Liver (tissue), 9 donors: ENCODE data around the gene ZBTB38. TPM values are rescaled to one million over a fixed set of nuclear protein-coding genes. Genes with fewer than 3 reads are reported as not detected.

ENCODE experiments used
- DNase-seq: peaks from one replicate; pipeline ENCODE4 v3.0.0-alpha.2; 2017; ENCODE audit warnings: low spot score
- H3K27ac ChIP-seq, 2 donors: one replicate each; pipeline ENCODE4 v1.7.0; 2013; ENCODE audit warnings: inconsistent platforms in 2 of 2, low read length in 2 of 2, control low read depth in 1 of 2, low read depth in 1 of 2, mild to moderate bottlenecking in 1 of 2
- H3K27me3 ChIP-seq, 4 donors: one replicate each; pipeline versions ENCODE4 v1.6.1 to v1.7.0; 2013; ENCODE audit warnings: low read length in 3 of 4, inconsistent platforms in 1 of 4, mild to moderate bottlenecking in 1 of 4, moderate library complexity in 1 of 4; ENCODE audit not compliant: control insufficient read depth in 4 of 4, insufficient read depth in 4 of 4
- H3K36me3 ChIP-seq, 4 donors: one replicate each; pipeline versions ENCODE4 v1.6.1 to v1.7.0; 2013; ENCODE audit warnings: low read length in 3 of 4, mild to moderate bottlenecking in 3 of 4, low read depth in 1 of 4, moderate library complexity in 1 of 4; ENCODE audit not compliant: control insufficient read depth in 4 of 4, insufficient read depth in 3 of 4
- H3K4me1 ChIP-seq, 4 donors: one replicate each; pipeline versions ENCODE4 v1.6.1 to v1.7.0; 2013; ENCODE audit warnings: low read length in 3 of 4, mild to moderate bottlenecking in 3 of 4, moderate library complexity in 1 of 4; ENCODE audit not compliant: control insufficient read depth in 4 of 4, insufficient read depth in 4 of 4
- H3K4me3 ChIP-seq, 3 donors: one replicate each; pipeline versions ENCODE4 v1.6.1 to v1.7.0; 2013; ENCODE audit warnings: low read length in 3 of 3, control low read depth in 1 of 3, low read depth in 1 of 3, mild to moderate bottlenecking in 1 of 3
- H3K9ac ChIP-seq, 2 donors: one replicate each; pipeline ENCODE4 v1.7.0; 2013; ENCODE audit warnings: low read length in 2 of 2, mild to moderate bottlenecking in 2 of 2, moderate library complexity in 2 of 2, control low read depth in 1 of 2, low read depth in 1 of 2
- H3K9me3 ChIP-seq, 4 donors: one replicate each; pipeline versions ENCODE4 v1.6.1 to v1.7.0; 2013; ENCODE audit warnings: low read length in 3 of 4; ENCODE audit not compliant: control insufficient read depth in 4 of 4
- EGR1 ChIP-seq, 2 donors: IDR thresholded peaks; 2 replicates each; pipeline ENCODE4 v1.6.1; 2016 to 2018; ENCODE audit warnings: antibody characterized with exemption in 2 of 2, low read depth in 2 of 2
- FOXA1 ChIP-seq: IDR thresholded peaks from 2 replicates; pipeline ENCODE4 v1.6.1; 2016; ENCODE audit warnings: antibody characterized with exemption
- FOXA2 ChIP-seq: IDR thresholded peaks from 2 replicates; pipeline ENCODE4 v1.6.1; 2016; ENCODE audit warnings: antibody characterized with exemption
- GABPA ChIP-seq, 2 donors: IDR thresholded peaks in 1 of 2; conservative IDR thresholded peaks in 1 of 2; 2 replicates each; pipeline ENCODE4 v1.6.1; 2016; ENCODE audit warnings: antibody characterized with exemption in 2 of 2, mild to moderate bottlenecking in 1 of 2, moderate library complexity in 1 of 2
- HNF4A ChIP-seq, 2 donors: conservative IDR thresholded peaks; 2 replicates each; pipeline ENCODE4 v1.6.1; 2016; ENCODE audit warnings: antibody characterized with exemption in 2 of 2, mild to moderate bottlenecking in 2 of 2
- HNF4G ChIP-seq: IDR thresholded peaks from 2 replicates; pipeline ENCODE4 v1.6.1; 2016; ENCODE audit warnings: antibody characterized with exemption
- JUND ChIP-seq, 2 donors: IDR thresholded peaks; 2 replicates each; pipeline ENCODE4 v1.6.1; 2016; ENCODE audit warnings: antibody characterized with exemption in 2 of 2
- NR2F2 ChIP-seq: IDR thresholded peaks from 2 replicates; pipeline ENCODE4 v1.6.1; 2016; ENCODE audit warnings: antibody characterized with exemption
- RAD21 ChIP-seq, 2 donors: IDR thresholded peaks; 2 replicates each; pipeline ENCODE4 v1.6.1; 2016; ENCODE audit warnings: antibody characterized with exemption in 2 of 2, mild to moderate bottlenecking in 2 of 2
- SP1 ChIP-seq: IDR thresholded peaks from 2 replicates; pipeline ENCODE4 v1.6.1; 2018; ENCODE audit warnings: antibody characterized with exemption, mild to moderate bottlenecking
- TAF1 ChIP-seq: conservative IDR thresholded peaks from 2 replicates; pipeline ENCODE4 v1.6.1; 2016; ENCODE audit warnings: antibody characterized with exemption, mild to moderate bottlenecking
- WGBS: extraction: QIAGEN DNeasy Blood & Tissue Kit; methylation state at CpG from one replicate; pipeline ENCODE4 v1.1.7; 2013; 5-methylcytosine and 5-hydroxymethylcytosine counted together
- polyA plus RNA-seq, 2 donors: library from polyadenylated mRNA; stranded (reverse) in 1 of 2; unstranded in 1 of 2; fragments of 200-250 nt in 1 of 2; fragments of >200 nt in 1 of 2; fragmentation: Nextera tagmentation in 1 of 2; extraction: Ambion mirVana in 1 of 2; gene quantifications; one replicate each; pipeline versions ENCODE4 v1.2.1 to v1.2.3, GENCODE V29; 2013 to 2015
- total RNA-seq, 2 donors: library from RNA; depleted of rRNA; stranded (reverse); fragments of >200 nt; gene quantifications; one replicate each; pipeline ENCODE4 v1.2.3, GENCODE V29; 2014
- TF ChIP-seq, protein P1 (sequence below): IDR thresholded peaks from 2 replicates; pipeline ENCODE4 v1.6.1; 2016; ENCODE audit warnings: antibody characterized with exemption
- TF ChIP-seq, protein P2 (sequence below): IDR thresholded peaks from 2 replicates; pipeline ENCODE4 v1.6.1; 2016; ENCODE audit warnings: antibody characterized with exemption
- TF ChIP-seq, protein P3 (sequence below): IDR thresholded peaks from 2 replicates; pipeline ENCODE4 v1.6.1; 2016; ENCODE audit warnings: antibody characterized with exemption, mild to moderate bottlenecking
- TF ChIP-seq, protein P4 (sequence below): fragments of 150-350 bp; IDR thresholded peaks from 2 replicates; pipeline ENCODE4 v1.5.1; 2017; ENCODE audit warnings: improper control_type of control experiment, low read depth, low read length; ENCODE audit not compliant: missing input control
- donor health status: healthy.
- donor health status: healthy.
- donor health status: healthy.
- donor health status: healthy.
- donor health status: healthy.

ZBTB38 gene
- total and polyA plus RNA-seq, 4 donors = 9.5 to 57.3 (median 19.5) TPM

DNA sequence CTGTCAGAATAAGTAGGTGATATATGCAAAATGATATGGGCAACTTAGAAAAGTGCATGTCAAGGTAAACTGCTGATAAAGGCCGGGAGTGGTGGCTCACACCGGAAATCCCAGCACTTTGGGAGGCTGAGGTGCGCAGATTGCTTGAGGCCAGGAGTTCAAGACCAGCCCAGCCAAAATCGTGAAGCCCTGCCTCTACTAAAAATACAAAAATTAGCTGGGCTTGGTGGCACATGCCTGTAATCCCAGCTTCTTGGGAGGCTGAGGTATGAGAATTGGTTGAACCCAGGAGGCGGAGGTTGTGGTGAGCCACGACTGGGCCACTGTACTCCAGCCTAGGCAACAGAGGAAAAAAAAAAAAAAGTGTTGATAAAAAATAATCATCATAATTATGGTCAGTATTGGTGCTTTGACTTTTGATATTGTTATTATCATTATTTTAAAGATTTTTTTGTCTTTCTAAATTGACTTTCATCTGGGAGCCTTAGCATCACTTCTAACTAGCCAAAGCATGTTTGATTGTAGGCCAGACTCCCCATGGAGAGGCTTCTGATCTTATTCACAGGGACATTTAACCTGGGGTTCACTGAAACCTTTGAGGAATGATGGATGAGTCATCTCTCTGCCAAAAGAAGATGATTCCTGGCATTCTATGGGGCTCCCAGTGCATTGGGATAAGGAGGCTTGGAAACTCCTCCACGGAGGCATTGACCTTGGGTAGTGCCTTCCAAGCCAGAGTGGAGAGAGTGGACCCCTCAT lies 5.6 kb downstream of the ZBTB38 start:
- H3K27ac ChIP-seq = no peak overlapping the region
- H3K4me3 ChIP-seq = no peak overlapping the region
- H3K27me3 ChIP-seq = no peaks in the 10 kb centered on the region
- TF ChIP-seq FOXA2 (no peak), GABPA (IDR thresholded peaks at IDR 0.05 in 1 of 2, conservative IDR thresholded peaks at IDR 0.05 in 1 of 2) (no peak), EGR1 (IDR thresholded peaks at IDR 0.05; ENCODE audit: low read depth in 2 of 2) (no peak), SP1 (no peak), NR2F2 (no peak), JUND (IDR thresholded peaks at IDR 0.05) (no peak), HNF4G (no peak), FOXA1 (no peak), HNF4A (conservative IDR thresholded peaks at IDR 0.05) (no peak), TAF1 (no peak)
- TF ChIP-seq, protein P1, sequence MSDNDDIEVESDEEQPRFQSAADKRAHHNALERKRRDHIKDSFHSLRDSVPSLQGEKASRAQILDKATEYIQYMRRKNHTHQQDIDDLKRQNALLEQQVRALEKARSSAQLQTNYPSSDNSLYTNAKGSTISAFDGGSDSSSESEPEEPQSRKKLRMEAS = no peak
- TF ChIP-seq, protein P2, sequence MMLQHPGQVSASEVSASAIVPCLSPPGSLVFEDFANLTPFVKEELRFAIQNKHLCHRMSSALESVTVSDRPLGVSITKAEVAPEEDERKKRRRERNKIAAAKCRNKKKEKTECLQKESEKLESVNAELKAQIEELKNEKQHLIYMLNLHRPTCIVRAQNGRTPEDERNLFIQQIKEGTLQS = no peak
- TF ChIP-seq, protein P3, sequence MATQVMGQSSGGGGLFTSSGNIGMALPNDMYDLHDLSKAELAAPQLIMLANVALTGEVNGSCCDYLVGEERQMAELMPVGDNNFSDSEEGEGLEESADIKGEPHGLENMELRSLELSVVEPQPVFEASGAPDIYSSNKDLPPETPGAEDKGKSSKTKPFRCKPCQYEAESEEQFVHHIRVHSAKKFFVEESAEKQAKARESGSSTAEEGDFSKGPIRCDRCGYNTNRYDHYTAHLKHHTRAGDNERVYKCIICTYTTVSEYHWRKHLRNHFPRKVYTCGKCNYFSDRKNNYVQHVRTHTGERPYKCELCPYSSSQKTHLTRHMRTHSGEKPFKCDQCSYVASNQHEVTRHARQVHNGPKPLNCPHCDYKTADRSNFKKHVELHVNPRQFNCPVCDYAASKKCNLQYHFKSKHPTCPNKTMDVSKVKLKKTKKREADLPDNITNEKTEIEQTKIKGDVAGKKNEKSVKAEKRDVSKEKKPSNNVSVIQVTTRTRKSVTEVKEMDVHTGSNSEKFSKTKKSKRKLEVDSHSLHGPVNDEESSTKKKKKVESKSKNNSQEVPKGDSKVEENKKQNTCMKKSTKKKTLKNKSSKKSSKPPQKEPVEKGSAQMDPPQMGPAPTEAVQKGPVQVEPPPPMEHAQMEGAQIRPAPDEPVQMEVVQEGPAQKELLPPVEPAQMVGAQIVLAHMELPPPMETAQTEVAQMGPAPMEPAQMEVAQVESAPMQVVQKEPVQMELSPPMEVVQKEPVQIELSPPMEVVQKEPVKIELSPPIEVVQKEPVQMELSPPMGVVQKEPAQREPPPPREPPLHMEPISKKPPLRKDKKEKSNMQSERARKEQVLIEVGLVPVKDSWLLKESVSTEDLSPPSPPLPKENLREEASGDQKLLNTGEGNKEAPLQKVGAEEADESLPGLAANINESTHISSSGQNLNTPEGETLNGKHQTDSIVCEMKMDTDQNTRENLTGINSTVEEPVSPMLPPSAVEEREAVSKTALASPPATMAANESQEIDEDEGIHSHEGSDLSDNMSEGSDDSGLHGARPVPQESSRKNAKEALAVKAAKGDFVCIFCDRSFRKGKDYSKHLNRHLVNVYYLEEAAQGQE = no peak
- H3K36me3 ChIP-seq = no peaks in the 10 kb centered on the region
- no peaks in the 10 kb centered on the region for H3K9me3 ChIP-seq
- H3K4me1 ChIP-seq = peaks cover 0 to 3% (median 0%) of the 10 kb centered on the region in 4 donors
- no peak for DNase-seq
- H3K9ac ChIP-seq = no peak overlapping the region
- WGBS = 91% methylated on average over 7 of the region's 7 CpGs

DNA sequence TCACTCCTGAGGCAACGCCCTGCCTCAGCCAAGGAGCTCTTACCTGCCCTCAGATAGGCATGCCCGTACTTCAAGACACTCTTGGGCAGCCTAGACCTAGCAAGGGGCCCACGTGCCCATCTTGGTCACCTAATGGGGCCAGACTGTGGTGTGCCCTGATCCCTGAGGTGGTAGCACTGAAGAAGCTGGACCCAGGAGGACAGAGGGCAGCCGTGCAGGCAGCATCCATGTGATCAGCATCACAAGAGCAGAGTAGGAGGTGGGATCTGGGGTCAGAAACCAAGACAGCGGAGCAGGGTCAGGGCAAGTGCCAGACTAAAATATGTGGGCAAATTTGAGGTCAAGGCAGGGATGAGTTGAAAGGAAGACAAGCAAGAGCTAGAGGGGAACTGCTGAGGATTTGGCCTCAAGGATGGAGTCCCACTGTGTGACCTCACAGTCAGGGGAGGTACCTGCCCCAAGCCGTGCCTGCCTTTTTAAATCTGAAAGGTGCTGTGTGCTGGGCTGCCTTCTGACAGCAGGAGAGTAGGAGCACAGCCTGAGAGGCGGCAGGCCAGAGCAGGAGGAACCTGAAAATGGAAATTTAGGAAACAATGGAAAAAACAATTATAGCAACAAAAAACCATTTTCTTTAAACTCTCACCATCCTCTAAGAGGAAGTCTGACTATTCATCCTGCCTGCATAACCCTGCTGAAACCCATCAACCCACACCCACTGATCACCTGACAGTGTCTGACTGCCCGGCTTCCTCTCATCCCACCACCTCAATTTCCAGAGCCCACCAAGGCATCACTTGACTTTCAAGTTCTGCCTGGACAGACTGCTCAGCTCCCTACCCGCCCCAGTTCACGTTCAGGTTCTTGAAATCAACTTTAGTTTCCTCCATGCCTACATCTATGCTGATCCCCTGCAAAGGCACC lies 7.3 kb downstream of the ZBTB38 start:
- 95% methylated on average over 10 of the region's 10 CpGs for WGBS
- no peak overlapping the region for H3K4me3 ChIP-seq
- H3K9me3 ChIP-seq = no peaks in the 10 kb centered on the region
- TF ChIP-seq NR2F2 (no peak), RAD21 (IDR thresholded peaks at IDR 0.05) (no peak), GABPA (IDR thresholded peaks at IDR 0.05 in 1 of 2, conservative IDR thresholded peaks at IDR 0.05 in 1 of 2) (no peak), FOXA2 (no peak), HNF4G (no peak), EGR1 (IDR thresholded peaks at IDR 0.05; ENCODE audit: low read depth in 2 of 2) (no peak)
- TF ChIP-seq, protein P1 = no peak
- TF ChIP-seq, protein P4, sequence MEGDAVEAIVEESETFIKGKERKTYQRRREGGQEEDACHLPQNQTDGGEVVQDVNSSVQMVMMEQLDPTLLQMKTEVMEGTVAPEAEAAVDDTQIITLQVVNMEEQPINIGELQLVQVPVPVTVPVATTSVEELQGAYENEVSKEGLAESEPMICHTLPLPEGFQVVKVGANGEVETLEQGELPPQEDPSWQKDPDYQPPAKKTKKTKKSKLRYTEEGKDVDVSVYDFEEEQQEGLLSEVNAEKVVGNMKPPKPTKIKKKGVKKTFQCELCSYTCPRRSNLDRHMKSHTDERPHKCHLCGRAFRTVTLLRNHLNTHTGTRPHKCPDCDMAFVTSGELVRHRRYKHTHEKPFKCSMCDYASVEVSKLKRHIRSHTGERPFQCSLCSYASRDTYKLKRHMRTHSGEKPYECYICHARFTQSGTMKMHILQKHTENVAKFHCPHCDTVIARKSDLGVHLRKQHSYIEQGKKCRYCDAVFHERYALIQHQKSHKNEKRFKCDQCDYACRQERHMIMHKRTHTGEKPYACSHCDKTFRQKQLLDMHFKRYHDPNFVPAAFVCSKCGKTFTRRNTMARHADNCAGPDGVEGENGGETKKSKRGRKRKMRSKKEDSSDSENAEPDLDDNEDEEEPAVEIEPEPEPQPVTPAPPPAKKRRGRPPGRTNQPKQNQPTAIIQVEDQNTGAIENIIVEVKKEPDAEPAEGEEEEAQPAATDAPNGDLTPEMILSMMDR = no peak
- no peak for DNase-seq
- no peak overlapping the region for H3K27ac ChIP-seq
- H3K36me3 ChIP-seq = no peaks in the 10 kb centered on the region
- H3K4me1 ChIP-seq = peaks cover 0 to 3% (median 0%) of the 10 kb centered on the region in 4 donors
- H3K9ac ChIP-seq = no peak overlapping the region
- no peaks in the 10 kb centered on the region for H3K27me3 ChIP-seq
